HG03097 (cell line): ENCODE results near the gene SLAMF1.
A peak's percentile ranks its signal among the peaks of the same experiment; 100 is the strongest.
"Not testable (repeated sequence)": the region's sequence is repeated elsewhere in the genome, so short reads cannot be mapped to it uniquely, and the experiment has no call there.

Source experiments
- ATAC-seq: cut with Tn5 transposase; IDR thresholded peaks from one replicate; pipeline ENCODE4 v1.9.1; 2021; ENCODE audit not compliant: unreplicated experiment, low FRiP score

SLAMF1 gene

GRCh38 chr1:160665330-160666078 lies 18.7 kb upstream of the SLAMF1 start:
- no peak for ATAC-seq

DNA sequence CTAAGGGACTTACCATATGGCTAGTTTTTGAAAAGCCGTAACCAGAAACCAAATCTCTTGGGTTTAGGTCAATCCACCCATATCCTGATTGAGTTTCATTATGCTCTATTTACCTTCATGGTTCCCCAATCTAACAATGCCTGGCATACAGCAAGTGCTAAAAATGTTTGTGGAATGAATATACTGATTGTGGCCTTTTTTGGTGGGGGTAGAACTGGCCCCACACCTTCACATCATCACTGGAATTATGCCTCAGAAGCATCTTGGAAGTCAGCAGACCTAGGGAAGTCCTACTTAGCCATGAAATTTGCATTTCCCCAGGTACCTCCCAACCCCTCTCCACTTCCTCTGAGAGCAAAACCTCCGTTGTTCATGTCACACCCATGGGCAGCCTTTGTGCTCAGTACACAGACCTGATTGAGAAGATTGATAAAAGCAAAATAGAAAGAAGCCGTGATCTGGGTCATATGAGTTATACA lies 17.8 kb upstream of the SLAMF1 start:
- peak; percentile 77 for ATAC-seq

- no peak for ATAC-seq
These were observed 16.1 kb upstream of the SLAMF1 start for GRCh38 chr1:160662910-160663309.

GRCh38 chr1:160659566-160659965 lies 12.7 kb upstream of the SLAMF1 start:
- ATAC-seq: no peak

DNA sequence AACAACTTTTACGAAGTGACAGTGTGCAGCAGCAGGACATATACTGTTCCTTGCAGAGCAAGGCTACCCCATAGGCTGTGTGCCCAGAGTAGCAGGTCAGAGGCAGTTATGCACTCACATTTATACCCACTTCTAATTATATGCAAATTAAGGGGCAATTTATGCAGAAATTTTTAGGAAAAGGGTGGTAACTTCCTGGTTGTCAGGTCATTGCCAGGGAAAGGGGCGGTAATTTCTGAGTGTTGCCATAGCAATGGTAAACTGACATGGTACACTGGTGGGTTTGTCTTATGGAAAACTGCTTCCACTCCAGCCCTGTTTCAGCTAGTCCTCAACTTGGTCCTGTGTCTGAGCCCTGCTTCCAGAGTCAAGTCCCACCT lies 12.0 kb upstream of the SLAMF1 start:
- no peak for ATAC-seq

DNA sequence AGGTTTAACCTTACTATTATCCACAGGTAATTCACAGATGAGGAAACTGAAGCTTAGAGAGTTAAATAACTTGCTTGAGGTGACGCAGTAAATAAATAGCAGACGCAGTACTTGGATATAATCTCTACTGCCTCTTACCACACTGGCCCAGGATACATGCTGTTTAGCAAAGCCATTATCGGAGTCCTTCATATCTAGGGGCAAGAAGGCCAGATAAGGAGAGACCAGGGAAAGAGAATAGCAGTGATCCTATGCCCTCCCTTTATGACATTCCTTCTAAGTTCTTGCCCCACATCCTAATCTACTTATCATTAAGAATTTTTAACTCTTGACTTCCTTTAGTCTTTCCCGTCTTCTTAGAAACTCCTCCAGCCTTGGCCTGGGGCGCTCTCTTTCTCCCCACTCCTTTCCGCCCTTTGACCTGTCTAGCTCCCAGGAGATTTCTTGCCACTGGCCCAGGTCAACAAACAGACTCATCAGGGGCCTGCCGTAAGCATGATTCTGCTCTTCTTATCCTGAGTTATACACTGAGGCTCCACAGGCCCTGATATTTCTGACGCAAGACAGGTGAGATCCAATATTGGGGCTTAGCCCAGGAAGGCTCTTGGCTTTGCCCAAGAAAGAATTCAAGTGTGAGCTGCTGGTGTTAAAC lies 11.4 kb upstream of the SLAMF1 start:
- ATAC-seq: no peak

- no peak for ATAC-seq
These were observed 10.5 kb upstream of the SLAMF1 start for GRCh38 chr1:160657250-160657781.

DNA sequence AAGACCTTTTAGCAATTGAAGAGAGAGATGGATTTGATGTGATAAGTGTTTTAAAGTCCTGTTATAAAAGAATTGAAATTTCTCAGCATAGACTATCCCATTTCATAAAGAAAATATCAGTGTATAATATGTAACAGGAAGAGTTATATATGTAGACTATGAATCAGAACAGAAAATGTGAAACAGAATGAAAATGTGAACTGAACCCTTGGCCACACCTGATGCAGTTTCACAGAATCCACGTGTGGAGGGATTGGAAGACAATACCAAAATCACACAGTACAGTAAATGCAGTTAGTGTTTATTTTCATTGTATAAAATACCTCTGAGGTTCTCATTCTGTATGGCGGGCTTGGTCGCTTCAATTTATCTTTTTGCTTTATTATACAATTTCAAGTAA lies 9.9 kb upstream of the SLAMF1 start:
- ATAC-seq: no peak

DNA sequence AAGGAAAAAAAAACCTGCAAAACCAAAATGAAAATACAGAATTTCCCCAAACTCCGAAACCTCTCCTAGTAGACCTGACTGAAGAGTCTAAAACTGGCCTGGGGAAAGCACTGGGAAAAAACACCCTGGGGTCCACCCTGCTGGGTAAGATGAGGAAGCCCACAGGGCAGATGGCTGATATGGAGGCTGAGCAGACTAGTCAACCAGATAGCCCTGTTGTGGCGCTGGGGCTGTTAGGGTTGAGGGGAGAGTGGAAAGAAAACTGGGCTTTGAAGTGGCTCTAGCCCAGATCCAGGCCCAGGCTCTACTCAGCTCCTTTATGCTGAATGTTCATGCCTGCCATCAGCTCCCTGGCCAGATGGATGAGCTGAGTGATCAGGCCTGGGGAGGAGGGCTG lies 6.8 kb upstream of the SLAMF1 start:
- no peak for ATAC-seq

- ATAC-seq: no peak
These were observed 6.2 kb upstream of the SLAMF1 start for GRCh38 chr1:160652924-160653619.

GRCh38 chr1:160652065-160652641 lies 5.3 kb upstream of the SLAMF1 start:
- not testable (repeated sequence) for ATAC-seq

- no peak for ATAC-seq
These were observed 4.7 kb upstream of the SLAMF1 start for GRCh38 chr1:160651433-160652064.

DNA sequence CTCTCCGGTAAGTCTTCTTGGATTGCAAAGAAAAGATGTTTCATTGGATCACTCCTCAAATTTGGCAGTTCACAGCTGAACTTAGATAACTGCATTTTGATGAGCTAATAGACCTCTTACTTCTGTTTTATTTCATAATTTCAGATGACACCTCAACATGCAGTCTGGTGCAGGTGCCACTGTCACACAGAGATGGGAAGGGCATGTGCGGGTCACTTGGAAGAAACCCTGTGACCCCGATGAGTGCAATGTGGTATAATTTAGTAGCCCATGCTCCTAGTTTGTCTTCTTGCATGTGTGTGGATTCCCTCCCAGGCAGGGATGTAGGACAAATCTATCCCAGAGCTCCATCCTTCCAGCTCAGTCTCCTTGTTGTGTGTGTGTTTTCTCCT lies 481 bp upstream of the SLAMF1 start:
- no peak for ATAC-seq

GRCh38 chr1:160646180-160646579 lies 664 bp downstream of the SLAMF1 start:
- no peak for ATAC-seq

DNA sequence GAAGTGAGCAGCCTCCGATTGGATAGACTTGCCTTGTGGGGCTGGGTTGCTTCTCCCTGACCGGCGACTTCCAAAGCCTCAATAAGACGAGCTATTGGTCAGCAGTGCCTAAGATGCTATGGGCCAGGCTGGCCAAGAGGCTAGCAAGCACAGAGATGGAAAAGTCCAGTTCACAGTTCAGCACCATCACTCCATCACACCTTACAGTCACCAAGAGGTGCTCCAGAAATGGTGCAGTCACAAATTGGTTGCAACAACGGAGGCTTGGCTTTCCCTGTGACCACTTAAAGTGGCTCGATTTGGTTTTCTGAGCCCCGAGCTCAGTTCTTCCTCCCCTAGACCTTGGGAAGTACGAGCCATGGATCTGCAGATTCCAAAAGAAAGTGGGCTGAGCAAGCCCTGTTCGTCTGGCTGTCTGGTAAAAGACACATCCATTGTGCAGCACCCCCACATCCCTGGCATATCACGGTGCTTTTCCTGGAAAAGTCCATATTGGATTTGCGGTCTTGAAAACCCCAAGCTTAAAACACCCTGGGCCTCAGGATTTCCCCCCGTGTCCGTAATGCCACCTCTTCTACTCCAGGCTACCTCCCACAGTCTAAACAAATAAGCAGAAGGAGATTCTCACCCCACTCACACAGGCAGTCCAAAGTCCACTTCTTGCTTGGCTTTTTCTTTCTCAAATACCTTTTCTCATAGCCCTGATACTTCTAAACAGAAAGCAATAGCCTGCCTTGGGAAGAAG lies 1.3 kb downstream of the SLAMF1 start:
- ATAC-seq: no peak

- ATAC-seq: no peak
These were observed 2.4 kb downstream of the SLAMF1 start for GRCh38 chr1:160644399-160644798.

DNA sequence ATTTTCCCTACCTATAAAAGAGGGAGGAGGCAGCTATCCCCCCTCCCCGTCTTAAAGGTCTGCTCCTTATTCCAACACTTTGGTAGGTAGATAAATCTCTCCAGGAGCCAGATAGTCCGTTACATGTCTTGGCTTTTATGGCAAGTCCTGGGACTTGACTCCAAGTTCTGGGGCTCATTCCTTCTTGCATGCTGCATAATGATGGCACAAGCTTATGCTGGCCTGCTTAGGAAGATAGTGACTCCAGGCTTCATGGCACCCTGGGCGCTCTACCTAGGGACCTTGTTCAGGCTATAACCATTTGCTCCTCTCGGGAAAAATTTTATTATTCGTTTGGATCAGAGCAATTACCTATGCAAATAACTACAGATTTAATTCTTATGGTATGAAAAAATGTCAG lies 3.7 kb downstream of the SLAMF1 start:
- no peak for ATAC-seq

GRCh38 chr1:160642281-160642644 lies 4.6 kb downstream of the SLAMF1 start:
- no peak for ATAC-seq

DNA sequence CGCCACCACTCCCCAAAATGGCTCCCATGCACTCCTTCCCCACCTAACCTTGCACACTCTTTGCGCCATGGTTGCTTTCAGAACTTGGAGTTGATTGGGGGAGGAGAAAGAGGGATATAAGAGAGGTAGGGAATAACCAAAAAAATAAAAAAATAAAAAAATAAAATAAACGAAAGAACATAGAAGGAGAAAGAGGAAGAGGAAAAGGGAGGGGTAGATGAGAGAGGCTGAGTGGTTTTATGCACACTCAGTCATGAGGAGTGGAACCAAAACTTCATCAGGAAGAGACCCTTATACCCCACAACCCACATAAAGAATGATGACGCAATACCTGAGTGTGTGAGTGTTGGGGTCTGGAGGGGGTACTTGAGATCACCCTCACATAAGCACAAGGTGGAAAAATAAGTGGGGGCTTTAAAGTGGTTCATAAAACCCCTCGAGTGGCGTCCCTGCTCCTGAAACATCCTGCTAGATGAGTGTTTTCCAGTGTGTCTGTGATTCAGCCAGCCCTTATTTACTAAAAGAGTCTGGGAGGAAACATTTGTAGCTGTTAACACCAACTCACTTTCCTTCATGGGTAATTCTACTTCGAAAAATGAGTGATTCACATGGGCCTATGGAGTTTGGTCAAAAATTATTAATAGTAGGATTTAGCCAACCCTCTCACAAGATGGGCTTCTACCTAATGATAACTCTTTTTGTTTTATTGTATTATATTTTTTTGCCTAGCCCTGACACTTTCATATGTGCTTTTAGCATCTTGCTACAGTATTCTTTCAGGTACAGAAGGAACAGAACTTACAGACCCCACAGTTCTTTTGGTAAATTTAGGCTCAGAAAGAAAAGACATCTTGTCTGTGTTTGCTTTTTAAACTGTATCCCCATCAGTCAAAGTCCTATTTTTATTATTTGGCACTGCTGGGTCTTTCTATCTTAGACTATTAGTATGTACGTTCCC lies 5.2 kb downstream of the SLAMF1 start:
- no peak for ATAC-seq
